Glomerular visceral epithelial cell (primary cell): Measurements from ENCODE around the gene IWS1.
A peak's percentile ranks its signal among the peaks of the same experiment; 100 is the strongest.
"Not testable (repeated sequence)": the region's sequence is repeated elsewhere in the genome, so short reads cannot be mapped to it uniquely, and the experiment has no call there.

Experiments used
- DNase-seq: peaks from one replicate; pipeline ENCODE4 v3.0.0-alpha.2; 2016; ENCODE audit errors: extremely low spot score

IWS1 gene

GRCh38 chr2:127528487-127528886 lies 2.2 kb upstream of the IWS1 start:
- no peak for DNase-seq

DNA sequence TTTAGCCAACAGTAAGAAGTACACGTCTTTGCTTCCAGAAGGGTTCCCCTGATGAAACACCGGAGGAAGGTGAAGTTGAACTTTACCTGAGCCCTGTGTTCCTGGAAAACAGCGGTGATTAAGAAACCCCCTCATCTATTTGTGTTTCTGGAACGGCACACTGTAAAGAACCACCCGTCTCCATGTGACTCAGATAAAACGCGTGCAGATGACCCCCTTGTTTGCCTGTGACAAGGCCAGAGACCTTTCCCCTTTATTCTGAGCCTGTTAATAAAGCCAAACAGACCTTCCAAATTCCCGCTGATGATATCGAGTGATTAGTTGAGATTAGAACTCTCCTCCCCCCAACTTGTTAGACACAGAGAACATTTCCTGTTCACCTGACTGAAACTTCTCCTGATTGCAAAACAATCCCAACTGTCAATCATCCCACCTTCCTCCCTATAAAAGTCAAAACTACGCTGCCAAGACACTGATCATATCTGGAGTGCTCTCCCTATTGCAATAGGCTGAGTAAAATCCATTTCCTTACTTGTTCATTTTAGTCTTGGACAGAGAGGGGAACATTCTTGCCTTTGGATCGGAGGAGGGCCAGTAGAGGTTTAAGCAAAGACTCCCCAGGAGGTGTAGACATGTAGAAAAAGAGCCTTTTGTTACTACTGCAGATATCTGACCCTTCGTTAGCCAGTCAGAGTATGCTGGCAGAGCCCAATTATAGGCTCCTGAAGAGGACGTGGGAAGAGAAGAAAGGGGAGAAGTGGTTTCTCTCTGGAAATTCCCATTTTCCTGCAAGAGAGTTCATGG lies 914 bp upstream of the IWS1 start:
- DNase-seq, result no peak

- peak; percentile 48 for DNase-seq
Measured at GRCh38 chr2:127525691-127526131, 578 bp downstream of the IWS1 start.

- DNase-seq, result not testable (repeated sequence)
Measured at GRCh38 chr2:127524198-127524834, 2.0 kb downstream of the IWS1 start.

- DNase-seq, result no peak
Measured at GRCh38 chr2:127523269-127523939, 2.9 kb downstream of the IWS1 start.

DNA sequence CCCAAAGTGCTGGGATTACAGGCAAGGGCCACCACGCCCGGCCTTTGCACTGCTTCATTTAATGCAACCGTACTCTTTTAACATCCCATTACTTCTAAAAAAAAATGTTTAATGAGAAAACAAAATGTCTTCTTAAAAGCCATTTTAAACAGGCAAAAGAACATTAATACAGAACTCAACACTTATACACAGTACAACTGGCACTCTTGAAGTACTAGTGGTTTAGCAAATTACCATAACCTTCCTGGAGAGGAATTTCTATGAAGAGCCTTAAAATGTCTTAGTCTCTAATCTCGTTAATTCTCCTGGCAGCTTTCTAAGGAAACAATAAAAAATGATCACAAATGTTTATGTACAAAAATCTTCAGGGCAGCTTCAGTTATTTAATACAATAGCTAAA lies 5.9 kb downstream of the IWS1 start:
- no peak for DNase-seq

DNA sequence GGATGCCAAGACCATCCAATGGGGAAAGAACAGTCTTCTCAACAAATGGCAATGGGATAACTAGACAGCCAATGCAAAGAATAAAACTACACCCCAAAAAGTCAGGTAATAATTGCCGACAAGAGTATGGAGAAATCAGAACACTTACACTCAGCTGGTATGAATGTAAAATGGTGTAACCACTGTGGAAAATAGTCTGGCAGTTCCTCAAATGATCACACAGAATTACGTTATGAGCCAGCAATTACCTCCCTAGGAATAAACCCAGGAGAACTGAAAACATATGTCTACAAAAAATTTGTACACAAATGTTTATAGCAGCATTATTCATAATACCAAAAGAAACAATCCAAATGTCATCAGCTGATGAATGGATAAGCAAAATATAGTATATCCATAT lies 8.8 kb downstream of the IWS1 start:
- no peak for DNase-seq

DNA sequence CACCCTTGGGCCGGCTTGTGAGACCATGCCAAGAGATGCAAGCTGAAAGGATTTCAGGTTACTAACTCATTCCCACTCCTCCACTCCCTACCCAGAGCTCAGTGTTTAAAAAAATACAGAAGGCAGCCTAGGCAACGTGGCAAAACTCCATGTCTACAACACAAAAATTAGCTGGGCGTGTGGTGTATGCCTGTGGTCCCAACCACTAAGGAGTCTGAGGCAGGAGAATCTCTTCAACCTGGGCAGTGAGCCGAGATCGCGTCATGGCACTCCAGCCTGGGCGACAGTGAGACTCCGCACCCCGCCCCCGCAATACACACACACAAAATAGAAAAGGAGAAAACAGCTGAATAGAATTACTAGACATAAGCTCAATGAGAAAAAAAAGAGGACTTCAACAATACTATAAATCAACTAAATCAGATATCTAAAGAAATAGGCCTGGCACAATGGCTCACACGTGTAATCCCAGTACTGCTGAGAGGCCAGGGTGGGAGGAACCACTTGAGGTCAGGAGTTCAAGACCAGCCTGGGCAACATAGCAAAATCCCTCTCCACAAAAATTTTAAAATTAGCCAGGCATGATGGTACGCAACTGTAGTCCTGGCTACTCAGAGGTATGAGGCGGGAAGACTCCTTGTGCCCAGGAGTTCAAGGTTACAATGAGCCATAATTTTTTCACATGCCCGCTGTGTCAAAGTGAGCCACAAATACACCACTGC lies 10.1 kb downstream of the IWS1 start:
- DNase-seq, result no peak

DNA sequence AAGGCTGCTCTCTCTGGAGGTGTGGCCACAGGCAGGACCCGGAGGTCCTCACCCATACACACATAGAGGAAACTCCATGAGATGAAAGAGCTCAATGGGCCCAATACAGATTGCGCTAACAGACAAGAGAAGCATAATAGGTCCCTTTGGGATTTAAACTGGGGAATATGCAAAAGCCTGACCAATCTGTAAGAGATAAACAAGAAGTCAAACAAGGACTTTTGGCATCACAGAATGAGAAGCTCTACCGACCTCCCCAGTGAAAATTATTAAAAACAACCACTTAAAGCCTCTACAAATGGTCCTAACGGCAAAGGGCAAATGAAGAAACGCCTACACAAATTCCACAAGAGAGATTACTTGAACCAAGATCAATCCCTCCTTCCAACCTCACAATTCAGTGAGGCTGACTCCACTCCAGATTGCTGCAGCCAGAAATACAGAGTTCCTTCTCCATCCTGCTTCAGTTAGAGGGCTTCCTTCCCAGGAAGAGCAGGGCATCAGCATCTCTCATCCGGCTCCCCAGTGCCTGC lies 10.8 kb downstream of the IWS1 start:
- DNase-seq, result no peak

DNA sequence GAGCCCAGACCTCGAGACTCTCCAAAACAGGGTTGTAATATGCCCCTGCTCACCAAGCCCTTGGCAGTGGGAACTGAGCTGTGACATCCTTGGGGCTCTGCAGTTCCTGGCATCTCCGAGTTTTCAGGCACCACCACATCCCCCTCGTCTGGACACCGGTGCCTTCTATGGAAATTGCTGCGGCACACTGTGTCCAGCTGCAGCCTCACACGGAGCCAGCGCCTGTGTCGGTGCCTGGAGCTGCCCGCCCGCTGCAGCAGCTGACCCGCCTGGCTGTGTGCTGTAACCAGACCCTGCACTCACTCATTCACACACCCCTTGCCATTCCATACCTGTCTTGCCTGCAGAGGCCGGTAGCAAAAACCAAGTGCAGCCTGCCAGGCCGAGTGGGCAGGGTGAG lies 11.8 kb downstream of the IWS1 start:
- DNase-seq, result no peak

DNA sequence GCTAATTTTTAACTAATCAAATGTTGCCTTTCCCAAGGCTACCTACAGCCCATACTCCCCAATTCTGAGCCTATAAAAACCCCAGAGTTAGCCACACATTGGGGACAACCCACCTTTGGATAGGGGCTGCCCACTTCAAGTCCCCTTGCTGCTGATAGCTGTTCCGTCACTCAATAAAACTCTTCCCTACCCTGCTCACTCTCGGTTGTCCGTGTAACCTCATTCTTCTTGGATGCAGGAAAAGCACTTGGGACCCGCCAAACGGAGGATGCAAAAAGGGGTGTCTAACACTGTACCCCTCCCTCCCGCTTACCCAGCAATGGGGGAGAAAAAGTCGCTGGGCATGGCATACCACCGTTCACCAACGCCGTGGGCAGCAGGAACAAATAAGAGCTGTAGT lies 12.2 kb downstream of the IWS1 start:
- no peak for DNase-seq

- no peak for DNase-seq
Measured at GRCh38 chr2:127512362-127512761, 13.9 kb downstream of the IWS1 start.

DNA sequence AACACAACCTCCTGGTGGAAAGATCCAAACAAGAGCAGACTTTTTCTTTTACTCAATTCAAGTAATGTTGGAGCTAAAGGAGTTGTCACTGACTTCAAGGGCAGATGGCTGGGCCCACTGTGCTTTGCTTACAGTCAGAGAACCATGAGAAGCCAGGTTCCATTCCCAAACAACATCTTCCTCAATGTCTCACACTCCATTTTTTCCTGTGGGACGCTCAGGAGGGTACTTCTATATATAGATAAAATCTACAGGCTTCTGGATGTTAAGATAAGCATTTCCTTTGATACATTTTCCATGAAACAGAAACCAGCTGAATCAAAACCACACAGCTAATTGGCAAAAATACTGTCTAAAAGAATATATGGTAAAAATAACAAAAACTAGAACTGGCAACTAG lies 14.4 kb downstream of the IWS1 start:
- no peak for DNase-seq

DNA sequence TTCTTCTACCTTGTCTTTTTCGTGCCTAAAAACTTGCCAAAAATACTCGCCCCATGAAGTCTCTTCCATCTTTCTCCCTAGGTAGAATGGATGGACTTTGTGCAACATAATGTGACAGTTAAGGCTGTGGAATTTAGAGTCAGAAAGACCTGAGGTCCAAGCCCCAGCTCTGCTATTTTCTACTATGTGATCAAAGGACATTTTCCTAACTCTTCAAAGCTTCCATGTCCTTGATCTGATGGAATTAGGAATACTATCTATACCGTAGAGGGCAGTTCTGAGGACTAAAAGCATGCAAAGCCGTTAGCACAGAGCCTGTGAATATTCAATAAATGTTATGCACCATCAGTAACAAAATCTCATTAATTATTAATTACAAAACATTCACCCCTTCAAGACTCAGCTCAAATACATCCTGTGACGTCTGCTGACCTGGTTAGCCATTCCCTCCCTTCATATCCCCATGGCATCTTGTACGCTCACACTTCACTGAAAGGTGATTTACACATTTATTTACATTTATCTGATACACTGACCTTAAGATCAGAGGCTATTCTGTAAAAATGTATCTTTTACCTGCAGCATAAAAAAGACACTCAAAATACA lies 15.1 kb downstream of the IWS1 start:
- DNase-seq, result no peak

GRCh38 chr2:127510073-127510472 lies 16.2 kb downstream of the IWS1 start:
- no peak for DNase-seq

GRCh38 chr2:127508631-127509034 lies 17.7 kb downstream of the IWS1 start:
- peak; percentile 94 for DNase-seq

GRCh38 chr2:127508023-127508630 lies 18.2 kb downstream of the IWS1 start:
- peak; percentile 32 for DNase-seq

DNA sequence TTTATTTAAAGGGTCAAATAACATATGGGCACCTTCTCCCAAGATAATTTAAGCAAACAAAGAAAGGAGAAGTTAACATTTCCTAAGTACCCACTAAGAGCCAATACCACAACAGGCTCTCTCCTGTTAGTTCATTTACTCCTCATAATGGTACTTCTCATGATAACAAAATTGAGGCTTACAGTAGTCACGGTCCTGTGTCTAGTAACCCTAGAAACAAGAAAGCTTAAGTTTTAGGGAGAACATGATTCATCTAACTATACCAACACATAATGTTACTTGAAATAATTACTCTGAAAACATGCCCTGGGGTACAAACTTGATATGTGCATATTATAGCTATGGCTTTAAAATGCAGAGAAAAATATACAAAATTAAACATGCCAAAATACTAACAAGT lies 19.8 kb downstream of the IWS1 start:
- DNase-seq, result no peak

DNA sequence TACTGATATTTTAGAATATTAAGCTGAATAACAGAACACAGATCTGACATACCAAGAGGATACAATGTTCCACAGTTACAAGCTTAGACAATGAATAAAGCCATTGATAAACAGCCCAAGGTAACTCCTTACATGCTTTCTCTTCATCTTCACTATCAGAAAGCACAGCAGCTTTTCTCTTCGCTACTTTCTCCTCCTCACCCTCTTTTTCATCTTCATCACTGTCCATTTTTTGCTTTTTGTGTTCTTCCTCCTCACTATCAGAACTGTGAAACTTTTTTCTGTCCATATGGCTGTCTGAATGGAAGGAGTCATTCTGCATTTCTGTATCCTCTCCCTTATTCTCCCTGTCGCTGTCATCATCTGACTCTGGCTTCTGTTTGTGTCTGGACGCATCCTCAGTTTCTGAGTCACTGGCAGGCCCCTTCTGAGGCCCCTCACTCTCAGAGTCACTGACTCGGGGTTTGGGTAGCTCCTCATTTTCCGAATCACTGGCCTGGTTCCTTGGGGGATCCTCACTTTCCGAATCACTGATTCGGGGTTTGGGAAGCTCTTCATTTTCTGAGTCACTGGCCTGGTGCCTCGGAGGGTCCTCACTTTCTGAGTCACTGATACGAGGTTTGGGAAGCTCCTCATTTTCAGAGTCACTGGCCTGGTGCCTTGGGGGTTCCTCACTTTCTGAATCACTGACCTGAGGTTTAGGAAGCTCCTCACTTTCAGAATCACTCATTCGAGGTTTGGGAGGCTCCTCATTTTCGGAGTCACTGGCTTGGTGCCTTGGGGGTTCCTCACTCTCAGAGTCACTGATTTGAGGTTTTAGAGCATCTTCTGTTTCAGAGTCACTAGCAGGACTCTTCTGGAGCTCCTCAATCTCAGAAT lies 21.5 kb downstream of the IWS1 start:
- peak; percentile 49 for DNase-seq

GRCh38 chr2:127503491-127503890 lies 22.8 kb downstream of the IWS1 start:
- DNase-seq, result no peak
